Measurements from ENCODE around the gene UBE2D3.
"Not testable (repeated sequence)": the region's sequence is repeated elsewhere in the genome, so short reads cannot be mapped to it uniquely, and the experiment has no call there.

UBE2D3 gene

GRCh38 chr4:102826890-102827673, at the start of gene UBE2D3:
Gene UBE2D3 (minus strand): TSS chr4:102827551. CDS start chr4:102826508, 1,043 bp downstream.
- DNase-seq = peak; percentile 74 to 99 (median 93)

GRCh38 chr4:102871772-102872171, 44.4 kb upstream of the UBE2D3 start:
- no peak for DNase-seq

- DNase-seq = peak in 1 of 56 donors; percentile 14
These were observed 42.3 kb upstream of the UBE2D3 start for GRCh38 chr4:102869569-102870197.

- peak; percentile 64 to 98 (median 92) for DNase-seq
These were observed 41.6 kb upstream of the UBE2D3 start, which contains the start of gene CISD2 for GRCh38 chr4:102868781-102869568. Gene CISD2 (plus strand): TSS chr4:102868992. CDS start chr4:102869085, 93 bp downstream.

GRCh38 chr4:102868153-102868780, 40.9 kb upstream of the UBE2D3 start:
- peak in 6 of 56 donors; percentile 1 to 47 (median 8) for DNase-seq

- DNase-seq = no peak
These were observed 40.2 kb upstream of the UBE2D3 start for GRCh38 chr4:102867278-102868152.

- DNase-seq = not testable (repeated sequence)
These were observed 38.0 kb upstream of the UBE2D3 start for GRCh38 chr4:102865327-102865726.

- no peak for DNase-seq
These were observed 35.4 kb upstream of the UBE2D3 start for GRCh38 chr4:102862747-102863146.

GRCh38 chr4:102862016-102862415, 34.7 kb upstream of the UBE2D3 start:
- no peak for DNase-seq

- no peak for DNase-seq
These were observed 33.4 kb upstream of the UBE2D3 start for GRCh38 chr4:102860611-102861324.

- DNase-seq = no peak
These were observed 31.6 kb upstream of the UBE2D3 start for GRCh38 chr4:102858828-102859464.

- no peak for DNase-seq
These were observed 23.0 kb upstream of the UBE2D3 start for GRCh38 chr4:102850370-102850769.

GRCh38 chr4:102849579-102850104, 22.3 kb upstream of the UBE2D3 start:
- no peak for DNase-seq

GRCh38 chr4:102847687-102848086, 20.3 kb upstream of the UBE2D3 start:
- DNase-seq = no peak

- DNase-seq = no peak
These were observed 16.6 kb upstream of the UBE2D3 start for GRCh38 chr4:102843938-102844337.

GRCh38 chr4:102843273-102843672, 15.9 kb upstream of the UBE2D3 start:
- no peak for DNase-seq

GRCh38 chr4:102842367-102842766, 15.0 kb upstream of the UBE2D3 start:
- DNase-seq = no peak

- no peak for DNase-seq
These were observed 9.2 kb upstream of the UBE2D3 start for GRCh38 chr4:102836596-102836995.

GRCh38 chr4:102832667-102833066, 5.3 kb upstream of the UBE2D3 start:
- no peak for DNase-seq

Measured in amygdala (tissue), 56 donors.